Spinal cord (tissue), 10 donors: ENCODE data around the gene EIF3L. TPM values are rescaled to one million over a fixed set of nuclear protein-coding genes. Genes with fewer than 3 reads are reported as not detected.
A peak's percentile ranks its signal among the peaks of the same experiment; 100 is the strongest.

Source experiments
- DNase-seq, 6 donors: peaks; one replicate each; pipeline versions ENCODE4 v3.0.0 to v3.0.0-alpha.2; 2013 to 2015; ENCODE audit warnings: low spot score in 6 of 6, low read depth in 4 of 6
- H3K27ac ChIP-seq: one replicate; pipeline ENCODE4 v1.5.1; 2013; ENCODE audit warnings: low read depth, low read length, control low read depth
- H3K27me3 ChIP-seq: one replicate; pipeline ENCODE4 v1.6.1; 2013; ENCODE audit warnings: low read length; ENCODE audit not compliant: control insufficient read depth, insufficient read depth
- H3K36me3 ChIP-seq: one replicate; pipeline ENCODE4 v1.6.1; 2013; ENCODE audit warnings: low read length; ENCODE audit not compliant: control insufficient read depth, insufficient read depth
- H3K4me1 ChIP-seq: one replicate; pipeline ENCODE4 v1.6.1; 2013; ENCODE audit warnings: low read length; ENCODE audit not compliant: control insufficient read depth, insufficient read depth
- H3K4me3 ChIP-seq: one replicate; pipeline ENCODE4 v1.5.1; 2013; ENCODE audit warnings: low read depth, low read length, control low read depth
- H3K9me3 ChIP-seq: one replicate; pipeline ENCODE4 v1.6.1; 2013; ENCODE audit warnings: low read length; ENCODE audit not compliant: control insufficient read depth, insufficient read depth
- WGBS: methylation state at CpG from one replicate; pipeline ENCODE4 v1.1.5; 2013; ENCODE audit warnings: missing lambda C conversion rate; ENCODE audit not compliant: insufficient coverage; 5-methylcytosine and 5-hydroxymethylcytosine counted together
- polyA plus RNA-seq, 2 donors: library from polyadenylated mRNA; unstranded; fragments of 120-200 nt; gene quantifications; one replicate each; pipeline ENCODE4 v1.2.1, GENCODE V29; 2013; ENCODE audit not compliant: insufficient read length in 2 of 2
- total RNA-seq, 2 donors: library from RNA; depleted of rRNA in 1 of 2; stranded (reverse); fragments of 120-200 nt in 1 of 2; fragments of >200 nt in 1 of 2; gene quantifications; one replicate each; pipeline versions ENCODE4 v1.2.3 to v1.2.4, GENCODE V29; 2013 to 2014
- donor health status: healthy.

EIF3L gene
- total and polyA plus RNA-seq, 4 donors, result 347 to 814 (median 612) TPM

GRCh38 chr22:37846433-37846832 is 2.8 kb upstream of the EIF3L start:
- no CpG with 5 or more reads among the region's 2 CpGs for WGBS
- DNase-seq, result no peak
- no peaks in the 10 kb centered on the region for H3K27me3 ChIP-seq
- H3K4me1 ChIP-seq, result peaks cover 32% of the 10 kb centered on the region
- no peaks in the 10 kb centered on the region for H3K9me3 ChIP-seq
- peaks cover 4% of the 10 kb centered on the region for H3K36me3 ChIP-seq
- no peak overlapping the region for H3K4me3 ChIP-seq
- H3K27ac ChIP-seq, result no peak overlapping the region

- peak in 2 of 6 donors; percentile 32 to 34 for DNase-seq
- peaks cover 21% of the 10 kb centered on the region for H3K4me1 ChIP-seq
- peaks cover 13% of the 10 kb centered on the region for H3K36me3 ChIP-seq
These were observed 581 bp upstream of the EIF3L start for GRCh38 chr22:37848587-37849088.

GRCh38 chr22:37850801-37851200 is 1.6 kb downstream of the EIF3L start:
- H3K27ac ChIP-seq, result no peak overlapping the region
- H3K4me1 ChIP-seq, result peaks cover 17% of the 10 kb centered on the region
- H3K4me3 ChIP-seq, result no peak overlapping the region
- H3K36me3 ChIP-seq, result peaks cover 28% of the 10 kb centered on the region
- H3K27me3 ChIP-seq, result no peaks in the 10 kb centered on the region
- 91% methylated on average over 2 of the region's 4 CpGs for WGBS
- DNase-seq, result no peak
- H3K9me3 ChIP-seq, result no peaks in the 10 kb centered on the region

More at GRCh38 chr22:37848587-37849088, 581 bp upstream of the EIF3L start:
- H3K27ac ChIP-seq, result peak overlapping the region; percentile 85
- H3K4me3 ChIP-seq, result peak overlapping the region; percentile 90
- H3K27me3 ChIP-seq, result no peaks in the 10 kb centered on the region
- H3K9me3 ChIP-seq, result no peaks in the 10 kb centered on the region
- WGBS, result 30% methylated on average over 16 of the region's 27 CpGs

GRCh38 chr22:37852418-37852817 is 3.2 kb downstream of the EIF3L start:
- WGBS, result 95% methylated on average over 4 of the region's 5 CpGs
- no peak overlapping the region for H3K27ac ChIP-seq
- peaks cover 42% of the 10 kb centered on the region for H3K36me3 ChIP-seq
- no peak overlapping the region for H3K4me3 ChIP-seq
- no peaks in the 10 kb centered on the region for H3K27me3 ChIP-seq
- no peaks in the 10 kb centered on the region for H3K9me3 ChIP-seq
- H3K4me1 ChIP-seq, result peaks cover 17% of the 10 kb centered on the region
- no peak for DNase-seq

GRCh38 chr22:37854946-37855345 is 5.7 kb downstream of the EIF3L start:
- Histone ChIP-seq H3K4me1 (peaks cover 4% of the 10 kb centered on the region), H3K36me3 (peaks cover 59% of the 10 kb centered on the region), H3K4me3 (no peak overlapping the region), H3K27ac (no peak overlapping the region), H3K27me3 (no peaks in the 10 kb centered on the region), H3K9me3 (no peaks in the 10 kb centered on the region)
- DNase-seq, result peak in 1 of 6 donors; percentile 21
- WGBS, result 74% methylated on average over 2 of the region's 2 CpGs

GRCh38 chr22:37855462-37855861 is 6.2 kb downstream of the EIF3L start:
- no peak overlapping the region for H3K27ac ChIP-seq

GRCh38 chr22:37860796-37861421 is 11.7 kb downstream of the EIF3L start:
- Histone ChIP-seq H3K27ac (no peak overlapping the region), H3K9me3 (no peaks in the 10 kb centered on the region), H3K4me1 (no peaks in the 10 kb centered on the region), H3K27me3 (no peaks in the 10 kb centered on the region), H3K36me3 (peaks cover 74% of the 10 kb centered on the region), H3K4me3 (no peak overlapping the region)
- WGBS, result 100% methylated on average over 3 of the region's 7 CpGs
- no peak for DNase-seq

More at GRCh38 chr22:37855462-37855861, 6.2 kb downstream of the EIF3L start:
- peaks cover 64% of the 10 kb centered on the region for H3K36me3 ChIP-seq
- H3K4me3 ChIP-seq, result no peak overlapping the region
- no peak for DNase-seq
- no peaks in the 10 kb centered on the region for H3K27me3 ChIP-seq
- H3K4me1 ChIP-seq, result peaks cover under 1% of the 10 kb centered on the region
- WGBS, result 89% methylated on average over 1 of the region's 2 CpGs
- H3K9me3 ChIP-seq, result no peaks in the 10 kb centered on the region

GRCh38 chr22:37862570-37863325 is 13.5 kb downstream of the EIF3L start:
- Histone ChIP-seq H3K27ac (no peak overlapping the region), H3K4me3 (no peak overlapping the region), H3K27me3 (no peaks in the 10 kb centered on the region), H3K4me1 (no peaks in the 10 kb centered on the region), H3K36me3 (peaks cover 70% of the 10 kb centered on the region), H3K9me3 (no peaks in the 10 kb centered on the region)
- WGBS, result 100% methylated on average over 1 of the region's 7 CpGs
- no peak for DNase-seq

- Histone ChIP-seq H3K27ac (no peak overlapping the region), H3K4me1 (no peaks in the 10 kb centered on the region), H3K9me3 (no peaks in the 10 kb centered on the region), H3K36me3 (peaks cover 76% of the 10 kb centered on the region), H3K27me3 (no peaks in the 10 kb centered on the region), H3K4me3 (no peak overlapping the region)
- no peak for DNase-seq
- WGBS, result 95% methylated on average over 4 of the region's 6 CpGs
These were observed 16.3 kb downstream of the EIF3L start for GRCh38 chr22:37865510-37865909.
